CD4-positive, alpha-beta T cell treated with Interleukin-17A for 4 hours (primary cell): ENCODE data around the gene RECQL5.
A peak's percentile ranks its signal among the peaks of the same experiment; 100 is the strongest.

Experiments
- DNase-seq: peaks from one replicate; pipeline ENCODE4 v3.0.0-alpha.2; 2020; ENCODE audit warnings: mixed read lengths

RECQL5 gene

DNA sequence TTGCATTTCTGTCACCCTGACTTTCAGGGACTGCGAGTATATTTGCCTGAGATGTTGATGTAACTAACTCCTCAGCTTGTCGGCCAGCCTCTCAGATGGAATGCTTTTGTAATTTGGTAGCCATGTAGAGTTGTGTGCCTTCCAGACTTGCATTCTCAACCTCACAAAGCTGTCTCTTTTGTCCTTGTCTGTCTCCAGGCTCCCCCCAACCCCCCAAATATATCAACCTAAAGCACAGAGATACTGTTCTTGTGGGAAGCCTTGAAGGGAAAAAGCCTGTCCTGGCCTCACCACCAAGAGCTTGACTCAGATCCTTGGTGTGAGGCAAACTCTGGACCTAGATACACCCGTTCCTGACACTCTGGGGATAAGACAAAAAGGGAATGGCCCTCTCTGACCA lies 18.5 kb upstream of the RECQL5 start:
- no peak for DNase-seq

GRCh38 chr17:75684924-75685323 lies 18.0 kb upstream of the RECQL5 start:
- DNase-seq, result no peak

DNA sequence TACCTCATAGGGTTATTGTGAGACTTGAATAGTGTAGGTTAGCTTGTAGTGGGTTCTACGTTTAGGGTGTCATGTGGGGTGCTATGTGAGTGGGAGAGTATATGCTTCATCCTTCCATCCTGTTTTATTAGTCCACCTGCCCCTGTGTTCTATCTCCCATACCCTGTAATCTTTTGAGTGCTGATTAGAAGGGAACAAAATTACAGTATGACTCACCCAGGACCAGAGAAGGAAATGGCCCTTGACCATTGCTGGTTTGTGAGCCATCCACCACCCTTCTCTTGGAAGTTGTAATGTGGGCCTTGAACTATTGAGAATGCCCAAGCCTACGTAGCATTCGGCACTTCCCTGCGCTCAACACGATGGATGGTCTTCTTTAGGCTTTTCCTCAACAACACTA lies 17.3 kb upstream of the RECQL5 start:
- DNase-seq, result no peak

DNA sequence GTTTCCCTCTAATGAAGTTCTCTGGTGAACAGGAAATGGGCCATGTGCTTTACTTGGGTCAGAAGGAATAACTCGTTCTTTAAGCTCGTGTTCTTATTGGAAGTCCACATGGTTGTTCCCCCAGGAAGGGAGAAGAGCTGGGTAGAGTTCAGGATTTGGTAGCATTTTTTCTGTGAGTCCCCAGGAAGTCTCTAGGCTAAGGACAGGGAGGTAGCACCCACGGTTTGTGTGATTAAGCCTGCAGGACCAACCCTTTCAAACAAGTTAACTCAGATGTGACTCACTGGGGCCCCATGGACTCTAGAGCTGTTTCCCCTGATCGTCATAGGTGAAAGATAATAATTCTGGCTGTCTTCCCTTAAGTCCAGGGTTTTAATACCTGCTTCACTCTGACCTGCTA lies 16.6 kb upstream of the RECQL5 start:
- DNase-seq, result no peak

- DNase-seq, result no peak
These were observed 14.3 kb upstream of the RECQL5 start for GRCh38 chr17:75681289-75681688.

DNA sequence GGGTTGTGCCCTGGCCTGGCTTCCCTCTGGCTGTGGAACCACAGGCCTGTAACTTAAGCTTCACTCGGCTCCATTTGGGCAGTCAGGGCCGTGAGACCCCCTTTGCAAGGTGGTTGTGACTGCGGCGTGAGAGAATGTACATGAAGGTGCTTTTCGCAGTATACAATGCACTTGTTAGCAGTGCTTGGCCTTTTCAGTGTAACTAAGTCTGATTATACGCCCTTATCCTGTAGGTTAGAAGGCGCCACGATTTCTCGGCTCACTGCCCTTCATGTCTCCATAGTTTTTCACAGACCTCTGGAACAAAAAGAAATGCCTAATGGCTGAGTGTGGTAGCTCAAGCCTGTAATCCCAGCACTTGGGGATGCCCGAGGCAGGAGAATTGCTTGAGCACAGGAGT lies 13.5 kb upstream of the RECQL5 start:
- DNase-seq, result no peak

GRCh38 chr17:75679706-75680211 lies 12.8 kb upstream of the RECQL5 start:
- no peak for DNase-seq

GRCh38 chr17:75676461-75676860 lies 9.5 kb upstream of the RECQL5 start:
- no peak for DNase-seq

DNA sequence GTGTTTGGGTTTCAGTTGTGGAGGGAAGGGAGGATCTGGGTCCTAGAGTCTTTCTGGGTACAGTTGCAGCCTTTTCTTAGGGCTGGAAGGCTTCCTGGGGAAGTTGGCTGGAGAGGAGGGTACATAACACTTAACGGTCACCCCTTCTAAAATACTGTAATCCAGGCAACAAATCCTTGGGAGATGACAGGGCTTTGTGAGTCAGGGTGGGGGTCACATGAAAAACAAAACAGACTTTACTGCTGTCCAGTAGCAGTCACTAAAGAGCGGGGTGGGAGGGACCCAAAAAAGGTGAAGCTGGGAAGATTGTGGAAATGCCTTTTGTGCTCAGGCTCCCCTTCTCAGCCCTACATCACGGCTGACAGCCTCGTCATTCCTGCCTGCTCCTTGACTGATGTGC lies 6.5 kb upstream of the RECQL5 start:
- no peak for DNase-seq

GRCh38 chr17:75672011-75672410 lies 5.1 kb upstream of the RECQL5 start:
- no peak for DNase-seq

- DNase-seq, result no peak
These were observed 3.9 kb upstream of the RECQL5 start for GRCh38 chr17:75670868-75671267.

GRCh38 chr17:75668489-75668888 lies 1.5 kb upstream of the RECQL5 start:
- no peak for DNase-seq

DNA sequence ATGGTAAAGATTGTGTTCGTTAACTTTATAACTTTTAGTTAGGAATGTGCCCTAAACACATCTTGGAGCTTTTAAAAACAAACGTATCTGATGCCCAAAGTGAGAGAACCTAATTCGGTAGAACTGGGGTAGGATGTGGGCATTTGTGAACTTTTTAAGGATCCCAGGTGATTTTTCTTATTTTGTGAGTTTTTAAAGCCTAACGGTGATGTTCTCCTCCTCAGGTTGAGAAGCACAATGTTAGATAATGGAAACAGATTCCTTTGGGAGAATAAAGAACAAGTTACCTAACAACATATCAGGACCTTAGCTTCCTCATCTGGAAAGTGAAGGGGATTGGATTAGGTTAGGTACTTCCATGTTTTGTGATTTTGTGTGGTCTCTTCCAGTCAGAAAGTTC lies 871 bp upstream of the RECQL5 start:
- DNase-seq, result no peak

DNA sequence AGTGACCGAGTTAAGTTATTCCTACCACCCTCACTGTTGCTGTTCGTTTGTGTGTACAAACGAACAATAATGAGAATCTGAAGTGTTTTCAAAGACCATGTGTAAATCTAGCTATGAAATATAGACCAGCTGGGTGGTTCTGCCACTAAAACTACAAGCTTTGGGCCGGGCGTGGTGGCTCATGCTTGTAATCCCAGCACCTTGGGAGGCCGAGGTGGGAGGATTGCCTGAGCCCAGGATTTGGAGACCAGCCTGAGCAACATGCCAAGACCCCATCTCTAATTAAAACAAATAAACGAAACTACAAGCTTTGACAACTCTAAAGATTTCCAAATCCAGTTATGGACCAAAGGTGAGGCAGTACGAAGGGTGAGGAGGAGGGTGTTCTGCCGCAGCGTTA lies 973 bp downstream of the RECQL5 start:
- DNase-seq, result no peak

DNA sequence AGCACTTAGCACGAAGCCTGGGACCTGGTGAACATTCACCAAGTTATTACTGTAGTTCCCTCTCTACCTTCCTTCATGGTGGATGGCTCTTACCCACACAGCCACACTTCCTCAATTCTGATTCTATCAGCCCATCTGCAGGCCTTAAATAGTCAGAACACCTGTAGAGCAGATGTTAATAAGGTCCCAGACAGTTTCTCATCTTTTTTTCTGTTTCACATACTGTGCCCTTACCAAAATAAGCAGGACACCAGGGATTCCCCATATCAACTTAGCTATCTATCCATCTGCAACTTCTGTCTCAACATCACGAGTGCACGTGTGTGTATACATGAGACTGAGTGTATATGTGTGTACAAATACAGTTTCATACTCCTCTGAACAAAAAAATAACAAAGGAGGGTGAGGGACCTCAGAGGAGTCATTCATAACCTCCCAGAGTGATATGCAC lies 2.8 kb downstream of the RECQL5 start:
- no peak for DNase-seq

- DNase-seq, result no peak
These were observed 4.4 kb downstream of the RECQL5 start for GRCh38 chr17:75662511-75662910.

- no peak for DNase-seq
These were observed 5.4 kb downstream of the RECQL5 start for GRCh38 chr17:75661531-75661930.

GRCh38 chr17:75658237-75658636 lies 8.7 kb downstream of the RECQL5 start:
- no peak for DNase-seq

DNA sequence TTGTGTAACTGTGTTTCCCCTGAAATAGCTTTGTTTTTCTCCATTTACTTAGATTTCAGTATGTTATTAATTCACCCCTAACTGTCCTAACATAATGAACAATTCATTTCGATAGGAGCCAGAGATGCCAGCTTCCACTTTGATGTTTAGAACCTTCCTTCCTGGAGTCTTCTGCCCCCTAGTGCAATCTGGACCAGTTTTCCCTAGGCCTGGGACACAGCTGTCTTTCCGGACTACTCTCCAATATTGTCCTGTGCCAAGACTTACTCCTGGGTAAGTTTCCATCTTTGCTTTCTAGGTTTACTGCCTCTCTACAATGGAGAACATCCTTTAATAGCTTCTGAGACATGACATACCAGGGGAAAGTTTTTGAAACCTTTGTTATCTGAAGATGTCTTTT lies 12.8 kb downstream of the RECQL5 start:
- DNase-seq, result no peak

DNA sequence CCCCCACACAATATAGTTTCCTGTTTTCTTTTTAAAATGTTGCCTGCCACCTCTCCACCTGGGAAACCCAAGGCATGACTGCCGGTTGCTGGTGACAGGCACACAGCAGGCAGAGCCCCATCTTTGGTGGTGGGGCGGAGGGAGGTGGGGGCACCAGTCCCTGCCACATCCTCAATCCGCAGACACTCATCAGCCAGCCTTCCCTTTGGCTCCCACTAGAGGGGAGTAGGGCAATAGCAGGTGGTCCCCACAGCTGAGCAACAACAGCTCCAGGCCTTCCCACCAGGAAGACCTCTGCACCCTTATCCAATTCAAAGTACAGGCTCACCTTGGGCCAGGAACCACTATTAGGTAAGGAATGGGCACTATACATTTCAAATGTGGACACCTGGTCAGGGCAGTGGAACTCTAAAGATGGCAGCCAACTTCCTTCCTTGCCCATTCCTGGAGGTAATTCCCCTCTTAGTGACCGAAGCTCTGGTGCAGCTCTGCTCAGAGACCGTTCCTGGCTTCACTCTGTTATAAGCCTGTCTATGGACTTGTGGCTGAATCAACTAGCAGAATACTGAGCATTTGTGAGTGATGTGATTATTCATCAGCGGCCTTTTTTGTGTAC lies 13.9 kb downstream of the RECQL5 start:
- peak; percentile 32 for DNase-seq

- DNase-seq, result no peak
These were observed 14.6 kb downstream of the RECQL5 start for GRCh38 chr17:75652341-75652740.

DNA sequence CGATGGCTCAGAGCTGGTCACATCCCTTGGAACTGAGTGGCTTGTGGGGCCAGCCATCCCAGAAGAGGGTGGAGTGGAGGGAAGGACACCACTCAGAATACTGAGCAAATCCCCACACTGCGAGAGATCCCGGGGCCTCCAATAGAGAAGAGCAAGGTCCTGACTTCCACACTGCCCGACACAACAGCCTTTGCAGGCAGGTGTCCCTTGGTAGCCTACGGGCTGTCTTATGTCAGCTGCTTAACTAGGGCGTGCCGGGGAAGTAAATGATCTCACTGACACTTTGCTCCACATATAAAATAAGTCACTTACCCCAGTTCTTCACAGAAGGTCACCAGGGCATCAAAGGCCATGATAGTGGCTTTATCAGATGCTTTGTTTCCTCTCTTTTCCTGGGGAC lies 16.1 kb downstream of the RECQL5 start:
- DNase-seq, result no peak

DNA sequence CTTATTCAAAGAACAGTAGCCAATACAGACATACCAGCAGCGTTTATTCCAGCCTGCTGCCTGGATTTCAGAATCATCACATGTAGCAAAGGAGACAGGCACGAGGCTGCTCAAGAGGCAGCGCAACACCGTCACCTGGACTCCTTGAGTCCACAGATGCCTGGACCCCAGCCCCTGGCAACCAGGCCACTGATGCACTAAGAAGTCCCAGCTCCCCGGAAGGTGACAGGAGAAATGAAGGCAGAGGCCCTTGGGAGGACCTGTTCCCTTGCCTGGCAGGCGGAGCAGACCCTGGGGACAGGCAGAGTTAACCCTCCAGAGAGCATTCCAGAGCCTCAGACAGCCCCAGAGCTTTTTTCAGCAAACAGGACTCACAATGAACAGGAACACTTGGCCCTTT lies 17.3 kb downstream of the RECQL5 start:
- no peak for DNase-seq

DNA sequence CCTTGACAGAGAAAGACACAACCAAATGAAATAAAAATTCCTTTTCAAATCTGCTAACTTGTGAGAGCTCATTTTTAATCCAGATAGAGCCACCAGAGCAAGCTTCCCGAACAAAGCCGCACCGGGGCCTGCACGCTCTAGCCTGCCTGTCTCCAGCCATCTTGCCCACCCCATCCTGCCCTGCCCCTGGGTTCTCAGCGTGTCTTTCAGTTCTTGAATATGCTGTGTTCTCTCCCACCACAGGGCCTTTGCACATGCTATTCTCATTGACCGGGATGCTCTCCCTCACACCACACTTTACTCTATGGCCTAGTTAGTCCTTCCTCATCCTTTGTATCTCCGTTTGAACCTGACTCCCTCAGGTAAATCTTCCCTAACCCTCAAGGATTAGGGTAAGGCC lies 19.0 kb downstream of the RECQL5 start:
- no peak for DNase-seq

DNA sequence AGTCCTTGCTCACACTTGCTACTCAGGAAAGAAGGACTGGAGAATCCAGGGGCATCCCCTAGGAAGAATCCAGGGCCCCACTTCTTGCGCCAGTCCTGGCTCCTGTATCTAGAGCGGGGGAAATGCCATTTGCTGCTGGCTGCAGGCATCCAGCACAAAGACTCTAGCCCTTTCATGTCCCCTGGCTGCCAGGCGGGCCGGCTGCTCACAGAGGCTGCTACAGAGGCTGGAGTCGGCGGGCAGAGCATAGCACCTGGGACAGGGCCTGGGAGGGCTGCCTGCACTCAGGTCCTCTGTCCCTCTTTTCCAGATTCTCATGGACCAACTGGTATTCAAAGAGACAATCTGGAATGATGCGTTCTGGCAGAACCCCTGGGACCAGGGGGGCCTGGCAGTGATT lies 19.9 kb downstream of the RECQL5 start:
- DNase-seq, result no peak

DNA sequence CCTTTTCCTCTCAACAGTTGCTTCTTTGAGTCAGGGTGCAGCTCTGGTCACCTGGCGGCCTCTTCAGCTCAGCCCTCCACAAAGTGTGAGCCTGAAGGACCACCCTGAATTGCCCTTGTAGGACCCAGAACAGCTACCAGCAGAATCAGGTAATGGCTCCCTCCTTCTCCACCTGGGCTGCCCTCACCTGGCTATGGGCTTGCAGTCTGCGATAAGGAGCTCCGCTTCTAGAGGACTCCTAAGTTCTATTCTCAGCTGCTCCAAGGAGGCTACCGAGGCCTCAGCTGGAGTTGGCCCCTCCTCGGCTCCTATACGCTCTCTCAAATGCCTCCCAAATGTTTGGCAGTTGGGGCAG lies 20.3 kb downstream of the RECQL5 start:
- no peak for DNase-seq
